HG02970 (cell line): ENCODE measurements around the gene UBASH3B.

ENCODE experiments used
- ATAC-seq: cut with Tn5 transposase; IDR thresholded peaks from one replicate; pipeline ENCODE4 v1.9.1; 2021; ENCODE audit warnings: mild to moderate bottlenecking, moderate library complexity, moderate number of reproducible peaks; ENCODE audit not compliant: unreplicated experiment, low FRiP score

UBASH3B gene

DNA sequence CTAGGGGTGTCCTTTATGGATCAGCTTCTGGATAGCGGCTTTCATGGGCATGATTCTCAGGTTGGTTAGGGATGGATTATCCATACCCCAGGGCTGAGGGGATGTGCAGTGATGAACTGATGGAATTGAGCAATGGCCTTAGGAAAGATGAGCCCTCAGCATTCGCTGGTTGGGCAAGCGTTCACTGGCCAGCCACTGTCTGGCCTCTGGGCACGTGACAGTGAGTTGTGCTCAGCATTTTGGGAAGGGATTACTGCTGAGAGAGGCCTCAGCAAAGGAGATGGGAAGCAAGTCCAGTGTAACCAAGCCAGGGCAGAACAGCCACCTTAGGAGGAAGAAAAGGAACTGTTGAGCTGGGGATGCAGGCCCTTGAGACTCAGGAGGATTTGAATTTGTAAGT is 17.4 kb downstream of the UBASH3B start:
- ATAC-seq: no peak

- ATAC-seq: no peak
Observed at GRCh38 chr11:122673701-122674100, 18.2 kb downstream of the UBASH3B start.

DNA sequence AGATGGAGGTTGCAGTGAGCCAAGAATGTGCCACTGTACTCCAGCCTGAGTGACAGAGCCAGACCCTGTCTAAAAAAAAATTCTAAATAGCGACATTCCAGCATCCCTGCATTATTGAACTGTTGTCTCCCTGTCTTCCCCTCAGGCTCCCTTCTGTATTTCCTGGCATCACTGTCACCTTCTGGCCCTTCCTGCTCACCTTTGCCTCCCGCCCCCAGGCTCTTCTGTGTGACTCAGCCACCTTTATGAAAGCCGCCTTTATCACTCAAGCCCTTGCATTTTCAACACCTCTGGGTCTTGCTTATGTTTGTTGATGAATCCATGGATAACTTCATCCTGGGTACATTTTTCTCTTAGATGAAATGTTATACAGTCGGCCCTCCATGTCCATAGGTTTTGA is 21.1 kb downstream of the UBASH3B start:
- no peak for ATAC-seq

DNA sequence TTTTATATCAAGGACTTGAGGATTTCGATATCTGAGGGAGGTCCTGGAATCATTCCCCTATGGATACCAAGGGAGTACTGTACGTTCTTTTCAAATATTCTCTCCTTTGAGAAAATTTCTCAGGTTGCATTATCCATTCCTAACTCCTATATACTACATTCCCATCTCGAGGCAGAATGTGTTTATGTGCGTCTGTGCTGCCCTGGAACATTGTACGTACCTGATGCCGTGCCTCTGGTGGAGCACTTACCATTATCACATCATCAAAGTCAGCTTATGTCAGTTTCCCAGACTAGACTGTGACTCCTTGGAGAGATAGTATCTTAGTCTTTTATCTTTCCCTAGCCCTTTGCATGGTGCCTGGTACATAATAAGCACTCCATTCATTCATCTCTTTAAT is 21.7 kb downstream of the UBASH3B start:
- ATAC-seq: no peak

GRCh38 chr11:122678406-122678805 is 22.9 kb downstream of the UBASH3B start:
- ATAC-seq: no peak

DNA sequence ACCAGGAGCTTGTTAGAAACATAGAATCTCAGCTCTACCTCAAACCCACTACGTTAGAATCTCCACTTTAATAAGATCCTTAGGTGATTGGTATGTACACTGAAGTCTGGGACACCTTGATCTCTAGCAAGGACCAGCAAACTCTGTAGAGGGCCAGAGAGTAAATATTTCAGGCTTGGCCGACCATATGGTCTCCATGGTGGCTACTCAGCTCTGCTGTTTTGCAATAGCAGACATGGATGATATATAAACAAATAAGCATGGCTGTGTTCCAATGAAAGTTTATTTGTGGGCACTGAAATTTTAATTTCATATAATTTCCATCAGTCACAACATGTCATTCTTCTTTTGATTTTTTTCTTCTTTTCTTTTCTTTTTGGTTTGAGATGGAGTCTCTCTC is 23.9 kb downstream of the UBASH3B start:
- ATAC-seq: no peak

GRCh38 chr11:122681070-122681469 is 25.5 kb downstream of the UBASH3B start:
- ATAC-seq: no peak

DNA sequence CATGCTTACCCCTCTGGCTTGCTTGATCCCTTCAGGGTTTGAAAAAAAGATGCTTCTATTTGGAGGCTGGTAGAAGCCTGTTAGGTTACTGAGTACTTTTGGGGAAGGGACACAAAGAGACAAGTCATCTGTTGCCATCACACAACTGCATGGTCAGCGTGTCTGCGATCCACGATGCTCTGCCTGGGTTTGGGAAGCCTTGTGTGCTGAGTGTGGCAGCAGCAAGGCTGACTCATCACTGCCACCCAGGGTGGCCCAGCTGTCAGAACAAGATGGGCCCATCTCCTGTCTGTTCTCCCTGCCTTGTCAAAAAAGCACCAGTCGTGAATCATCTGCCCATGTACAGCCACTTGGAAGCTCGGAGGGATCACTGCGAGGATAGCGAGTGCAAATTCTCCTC is 26.2 kb downstream of the UBASH3B start:
- no peak for ATAC-seq

DNA sequence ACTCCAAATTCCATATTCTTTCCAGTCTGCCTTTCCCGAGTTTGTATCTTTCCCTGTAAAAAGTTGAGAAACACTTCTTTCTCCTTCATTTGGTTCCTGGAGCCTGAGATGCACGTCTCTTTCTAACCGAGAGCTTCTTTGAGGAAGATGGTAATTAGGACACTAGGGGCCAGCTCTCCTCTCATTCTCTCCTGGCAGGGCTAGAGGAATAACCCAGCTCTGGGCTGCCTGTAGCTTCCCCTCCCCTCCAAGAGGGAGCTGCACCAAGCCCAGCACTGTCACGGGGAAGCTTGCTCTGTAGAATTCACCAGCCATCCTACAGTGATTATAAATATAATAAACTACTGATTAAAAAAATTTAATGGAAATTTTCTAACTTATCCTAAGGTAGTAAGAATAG is 26.9 kb downstream of the UBASH3B start:
- ATAC-seq: no peak

- ATAC-seq: no peak
Observed at GRCh38 chr11:122685041-122685440, 29.5 kb downstream of the UBASH3B start.

DNA sequence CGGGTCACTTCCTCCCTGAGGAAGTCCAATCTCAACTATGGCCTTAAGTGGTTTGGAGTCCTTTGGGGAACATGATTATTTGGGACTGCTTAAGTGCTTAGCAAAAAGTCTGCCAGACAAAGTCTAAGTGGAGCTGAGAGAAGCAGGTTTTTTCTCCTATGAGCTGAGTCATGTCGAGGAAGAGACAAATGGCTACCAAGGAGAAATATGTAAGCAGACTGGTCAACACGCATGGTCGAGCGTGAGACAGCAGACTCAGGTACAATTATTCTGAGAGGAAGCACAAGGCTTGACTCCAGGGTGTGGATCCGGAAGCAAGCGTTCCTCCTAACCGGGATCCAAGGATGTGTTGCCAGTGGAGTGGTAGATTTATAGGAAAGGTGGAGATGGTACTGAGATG is 30.6 kb downstream of the UBASH3B start:
- ATAC-seq: no peak

- ATAC-seq: no peak
Observed at GRCh38 chr11:122690384-122690783, 34.9 kb downstream of the UBASH3B start.

GRCh38 chr11:122690801-122691548 is 35.5 kb downstream of the UBASH3B start:
- no peak for ATAC-seq

- no peak for ATAC-seq
Observed at GRCh38 chr11:122691549-122692150, 36.1 kb downstream of the UBASH3B start.

DNA sequence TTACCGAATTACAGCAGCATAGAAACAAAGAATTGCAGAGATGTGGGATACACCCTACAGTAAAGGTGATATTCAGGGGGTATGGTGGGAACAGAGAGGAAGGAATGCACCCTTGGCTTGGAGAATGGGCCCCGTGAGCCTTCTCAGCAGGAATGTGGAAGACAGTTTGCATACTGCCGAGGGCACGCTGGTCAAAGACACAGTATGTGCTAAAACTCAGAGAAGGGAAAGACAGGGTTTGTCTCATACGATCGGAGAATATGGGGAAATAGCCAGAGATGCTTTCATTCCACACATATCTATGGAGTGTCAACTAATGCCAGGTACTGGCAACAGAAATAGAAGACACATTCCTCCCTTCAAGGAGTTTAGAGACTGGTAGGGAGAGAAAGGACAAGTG is 36.9 kb downstream of the UBASH3B start:
- ATAC-seq: no peak

- ATAC-seq: no peak
Observed at GRCh38 chr11:122695076-122695615, 39.6 kb downstream of the UBASH3B start.

GRCh38 chr11:122696662-122697061 is 41.1 kb downstream of the UBASH3B start:
- ATAC-seq: no peak

DNA sequence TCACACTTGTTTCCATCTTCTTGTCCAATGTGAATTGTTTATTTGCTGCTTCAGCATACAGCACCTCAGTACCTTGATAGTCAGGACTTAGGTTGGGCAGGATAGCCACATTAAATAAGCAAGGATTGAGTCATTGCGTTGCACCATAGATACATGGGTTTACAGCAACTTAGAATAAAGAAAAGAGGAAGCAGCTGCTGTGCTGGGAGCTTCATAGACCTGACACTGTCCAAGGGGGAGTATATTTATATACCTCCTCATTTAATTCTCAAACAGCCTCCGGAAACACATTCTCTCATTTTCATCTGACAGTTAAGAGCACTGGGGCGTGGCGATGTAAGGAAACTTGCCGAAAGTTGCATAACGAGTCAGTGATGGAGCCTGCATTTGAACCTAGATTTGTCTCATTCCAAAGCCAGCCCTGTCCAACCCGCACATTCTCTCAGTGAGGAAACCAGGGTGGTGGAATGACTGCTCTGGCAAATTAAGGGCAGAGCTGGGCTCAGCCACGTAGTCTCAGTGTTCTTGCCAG is 42.2 kb downstream of the UBASH3B start:
- ATAC-seq: no peak

GRCh38 chr11:122698392-122698791 is 42.9 kb downstream of the UBASH3B start:
- ATAC-seq: no peak

DNA sequence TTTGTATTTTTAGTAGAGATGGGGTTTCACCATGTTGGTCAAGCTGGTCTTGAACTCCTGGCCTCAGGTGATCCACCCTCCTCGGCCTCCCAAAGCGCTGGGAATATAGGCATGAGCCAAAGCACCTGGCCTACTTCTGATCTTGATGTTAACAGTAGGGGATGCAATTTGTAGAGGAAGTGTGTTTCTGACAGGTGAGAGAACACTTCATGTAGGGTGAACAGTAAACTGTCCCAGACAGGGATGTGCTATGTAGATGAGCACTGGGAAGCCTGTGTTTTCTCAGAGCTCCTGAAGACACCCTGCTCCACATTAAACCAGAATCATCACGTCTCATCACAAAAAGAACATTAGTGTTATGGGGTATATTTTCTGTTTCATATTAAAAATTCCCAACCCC is 45.1 kb downstream of the UBASH3B start:
- no peak for ATAC-seq

DNA sequence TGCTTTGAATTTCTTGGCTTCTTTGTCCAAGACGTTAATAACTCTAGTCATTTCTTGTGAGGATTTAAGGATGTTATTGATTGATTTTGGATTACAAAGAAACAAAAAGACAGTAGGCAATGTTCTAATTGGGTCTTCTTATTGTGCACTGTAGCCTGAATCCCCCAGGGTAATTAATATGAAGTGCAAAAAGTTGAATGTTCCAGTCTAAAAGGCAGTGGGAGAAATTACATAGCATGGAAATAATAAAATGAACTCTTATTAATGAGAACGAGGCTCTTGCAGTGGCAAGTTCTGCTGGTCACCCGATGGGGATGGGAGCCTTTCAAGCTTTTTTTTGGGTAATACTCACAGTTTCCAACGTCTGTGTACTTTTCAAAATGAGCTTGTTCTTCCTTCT is 45.6 kb downstream of the UBASH3B start:
- no peak for ATAC-seq
